Heart left ventricle (tissue), 16 donors: Measurements from ENCODE around the gene KANTR. TPM values are rescaled to one million over a fixed set of nuclear protein-coding genes. Genes with fewer than 3 reads are reported as not detected.

Experiments
- ATAC-seq, 4 donors: fragments of 200-7000 bp; cut with Tn5 transposase; one replicate each; pipeline ENCODE4 v1.9.1; 2020 to 2022; ENCODE audit warnings: moderate library complexity in 4 of 4, mild to moderate bottlenecking in 3 of 4, moderate number of reproducible peaks in 1 of 4
- DNase-seq, 5 donors: peaks; one replicate each; pipeline ENCODE4 v3.0.0-alpha.2; 2020
- H3K27ac ChIP-seq, 12 donors: fragments of 200-600 bp; sonication (generic) in 4 of 12; one replicate each; pipeline versions ENCODE4 v1.5.0 to v1.8.0; 2016 to 2022; ENCODE audit warnings: mild to moderate bottlenecking in 2 of 12
- H3K27me3 ChIP-seq, 9 donors: fragments of 200-600 bp; sonication (generic) in 2 of 9; one replicate each; pipeline versions ENCODE4 v1.5.1 to v1.8.0; 2016 to 2022; ENCODE audit warnings: mild to moderate bottlenecking in 3 of 9
- H3K36me3 ChIP-seq, 9 donors: fragments of 200-600 bp; sonication (generic) in 2 of 9; one replicate each; pipeline versions ENCODE4 v1.5.0 to v1.8.0; 2018 to 2022; ENCODE audit warnings: mild to moderate bottlenecking in 2 of 9
- H3K4me1 ChIP-seq, 12 donors: fragments of 200-600 bp; sonication (generic) in 4 of 12; one replicate each; pipeline versions ENCODE4 v1.5.0 to v1.8.0; 2016 to 2022; ENCODE audit warnings: mild to moderate bottlenecking in 3 of 12
- H3K4me3 ChIP-seq, 12 donors: fragments of 200-600 bp; sonication (generic) in 4 of 12; one replicate each; pipeline versions ENCODE4 v1.5.0 to v1.8.0; 2017 to 2022; ENCODE audit warnings: mild to moderate bottlenecking in 9 of 12, moderate library complexity in 4 of 12
- H3K9me3 ChIP-seq, 12 donors: fragments of 200-600 bp; sonication (generic) in 4 of 12; one replicate each; pipeline versions ENCODE4 v1.5.0 to v1.8.0; 2016 to 2022; ENCODE audit warnings: mild to moderate bottlenecking in 1 of 12
- CTCF ChIP-seq, 12 donors: fragments of 200-600 bp; sonication (generic) in 4 of 12; IDR thresholded peaks; one replicate each; pipeline versions ENCODE4 v1.5.0 to v1.8.0; 2018 to 2022; ENCODE audit warnings: antibody characterized with exemption in 12 of 12, mild to moderate bottlenecking in 5 of 12
- POLR2A ChIP-seq, 2 donors: fragments of 450-650 bp; IDR thresholded peaks; one replicate each; pipeline ENCODE4 v1.6.1; 2017; ENCODE audit warnings: antibody characterized with exemption in 2 of 2, mild to moderate bottlenecking in 2 of 2, moderate library complexity in 2 of 2
- WGBS, 4 donors: extraction: QIAGEN DNeasy Blood & Tissue Kit in 2 of 4; methylation state at CpG; one replicate each; pipeline versions ENCODE4 v1.1.5 to v1.1.7; 2013 to 2018; 5-methylcytosine and 5-hydroxymethylcytosine counted together
- intact Hi-C, 10 donors: fragments of 100-400 bp; cut with DNase I; formaldehyde crosslinking; loops; one replicate each; pipeline versions ENCODE4 v1.11.1 to v1.14.2; 2022
- polyA plus RNA-seq, 2 donors: library from polyadenylated mRNA; stranded (reverse); fragments of 200-250 nt; gene quantifications; one replicate each; pipeline ENCODE4 v1.2.3, GENCODE V29; 2013
- total RNA-seq, 9 donors: library from RNA; depleted of rRNA in 2 of 9; stranded (reverse); fragments of >200 nt in 2 of 9; fragmentation: NEBNext Ultra II Directional in 3 of 9; extraction: Animal tissue kit (Norgen Biotek cat#: 25700) in 3 of 9; gene quantifications; one replicate each; pipeline versions ENCODE4 v1.1.0 to v1.2.4, GENCODE V29; 2016 to 2023
- donor health status: ischemic (EF 13 %, LVEDD 7.1; RV severe dilation, severe dysfunction).
- donor health status: healthy with polysubstance abuse.
- donor health status: DM: no; HTN: yes; CAD: no.
- donor health status: DM: no; HTN: no; CAD: no.
- donor health status: ischemic (EF 25% LVEDD 6.9; RV normal size, moderate dysfunction).
- donor health status: ischemic (EF 25% LVEDD 5.7; RV mildly dilated, moderate dysfunction).
- donor health status: healthy.
- donor health status: DM: yes; HTN: yes; CAD: no.
- donor health status: ischemic (EF 35%, LVEDD 5.7; RV mildly dilated, moderate dysfunction).
- donor health status: nonischemic (EF 11% LVEDD 7.7; RV severe dilation, severe dysfunction).
- donor health status: DM: yes; HTN: yes; CAD: no.
- donor health status: PGD.
- donor health status: ischemic (EF 29% LVEDD 5.4; RV normal size, mild dysfunction).
- donor health status: nonischemic (EF 23%, LVEDD 6.1; RV moderate dilation, normal function).

Gene KANTR
- total and polyA plus RNA-seq, 11 donors, result 2.5 to 9.2 (median 6.0) TPM

DNA sequence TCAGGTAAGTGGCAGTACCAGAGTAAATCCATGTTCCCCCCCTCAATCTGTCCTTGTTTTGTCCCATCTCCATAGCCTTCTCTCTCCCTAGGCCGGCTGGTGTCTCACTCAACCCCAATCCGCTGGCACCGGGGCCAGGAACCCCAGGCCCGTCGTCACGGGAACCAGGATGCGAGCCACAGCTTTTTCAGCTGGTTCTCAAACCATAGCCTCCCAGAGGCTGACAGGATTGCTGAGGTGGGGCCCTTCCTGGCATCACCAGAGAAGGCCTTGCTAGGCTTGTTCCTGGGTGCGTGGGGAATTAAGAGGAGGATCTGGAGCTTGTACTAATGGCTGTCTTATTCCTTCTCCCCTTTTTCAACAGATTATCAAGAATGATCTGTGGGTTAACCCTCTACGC is 9.1 kb upstream of the KANTR start:
- H3K4me3 ChIP-seq, result no peak overlapping the region

GRCh38 chrX:53085661-53086229 is 8.2 kb upstream of the KANTR start:
- ATAC-seq, result no peak
- intact Hi-C loops, result loop anchor here in 1 of 10 donors (10.0 kb wide), 1 partner anchor 139 kb away; the partner anchor contains the start of gene KDM5C
- H3K27ac ChIP-seq, result peak overlapping the region in 3 of 12 donors; percentile 33 to 94 (median 93)
- WGBS, 4 donors, result 81 to 88% (median 84%) methylated on average over 17 of the region's 17 CpGs
- peaks cover 0 to 28% (median 7%) of the 10 kb centered on the region in 9 donors for H3K36me3 ChIP-seq
- no peak for DNase-seq
- peaks cover 0 to 5% (median 0%) of the 10 kb centered on the region in 9 donors for H3K27me3 ChIP-seq
- peaks cover 0 to 31% (median 8%) of the 10 kb centered on the region in 12 donors for H3K4me1 ChIP-seq
- no peaks in the 10 kb centered on the region for H3K9me3 ChIP-seq
- TF ChIP-seq POLR2A (IDR thresholded peaks at IDR 0.05) (no peak), CTCF (IDR thresholded peaks at IDR 0.05) (no peak)
- no peak overlapping the region for H3K4me3 ChIP-seq

More for the DNA sequence above, 9.1 kb upstream of the KANTR start:
- Histone ChIP-seq H3K9me3 (no peaks in the 10 kb centered on the region), H3K27me3 (peaks cover 0 to 9% (median 0%) of the 10 kb centered on the region in 9 donors), H3K36me3 (peaks cover 0 to 28% (median 7%) of the 10 kb centered on the region in 9 donors), H3K4me1 (peaks cover 0 to 31% (median 8%) of the 10 kb centered on the region in 12 donors), H3K27ac (peak overlapping the region in 2 of 12 donors; percentile 93 to 94)
- no peak for DNase-seq
- intact Hi-C loops, result loop anchor here in 1 of 10 donors (10.0 kb wide), 1 partner anchor 140 kb away; the partner anchor contains the start of gene KDM5C
- no peak for ATAC-seq
- TF ChIP-seq CTCF (IDR thresholded peaks at IDR 0.05), result no peak
- TF ChIP-seq POLR2A (IDR thresholded peaks at IDR 0.05), result no peak
- 85 to 90% (median 89%) methylated on average over 9 of the region's 9 CpGs for WGBS, 4 donors

- DNase-seq (peak; percentile 16 to 74 (median 63)), ATAC-seq (peak in 2 of 4 donors; percentile 12 to 30)
- TF ChIP-seq CTCF (IDR thresholded peaks at IDR 0.05) (no peak), POLR2A (IDR thresholded peaks at IDR 0.05) (no peak)
- Histone ChIP-seq H3K9me3 (no peaks in the 10 kb centered on the region), H3K27me3 (peaks cover 0 to 3% (median 0%) of the 10 kb centered on the region in 9 donors), H3K36me3 (peaks cover 0 to 28% (median 7%) of the 10 kb centered on the region in 9 donors), H3K4me1 (peaks cover 0 to 31% (median 8%) of the 10 kb centered on the region in 12 donors), H3K4me3 (no peak overlapping the region), H3K27ac (peak overlapping the region in 7 of 12 donors; percentile 43 to 94 (median 85))
- intact Hi-C loops, result loop anchor here in 1 of 10 donors (10.0 kb wide), 1 partner anchor 138 kb away; the partner anchor contains the start of gene KDM5C
- WGBS, 4 donors, result 37 to 49% (median 45%) methylated on average over 6 of the region's 6 CpGs
Measured at GRCh38 chrX:53086464-53086863, 7.5 kb upstream of the KANTR start.

GRCh38 chrX:53087388-53087831 is 6.5 kb upstream of the KANTR start:
- DNase-seq (no peak), ATAC-seq (no peak)
- H3K27me3 ChIP-seq, result peaks cover 0 to 3% (median 0%) of the 10 kb centered on the region in 9 donors
- peak overlapping the region in 8 of 12 donors; percentile 70 to 94 (median 86) for H3K27ac ChIP-seq
- H3K4me3 ChIP-seq, result no peak overlapping the region
- intact Hi-C loops, result loop anchor here in 1 of 10 donors (10.0 kb wide), 1 partner anchor 137 kb away; the partner anchor contains the start of gene KDM5C
- peaks cover 0 to 28% (median 7%) of the 10 kb centered on the region in 9 donors for H3K36me3 ChIP-seq
- TF ChIP-seq CTCF (IDR thresholded peaks at IDR 0.05) (no peak), POLR2A (IDR thresholded peaks at IDR 0.05) (no peak)
- H3K4me1 ChIP-seq, result peaks cover 0 to 31% (median 8%) of the 10 kb centered on the region in 12 donors
- WGBS, 4 donors, result 66 to 70% (median 69%) methylated on average over 3 of the region's 3 CpGs
- no peaks in the 10 kb centered on the region for H3K9me3 ChIP-seq
